SK-N-SH (cell line): ENCODE results near the gene ANKRD39. TPM values are rescaled to one million over a fixed set of nuclear protein-coding genes. Genes with fewer than 3 reads are reported as not detected.

Experiments
- CTCF ChIA-PET: fragments of 300-600, 350-600 bp; formaldehyde crosslinking; extraction: SDS; loops from one replicate; lab custom pipeline; 2021; lab: Yijun Ruan, JAX
- POLR2A ChIA-PET: fragments of 350-600 bp; sonication (Branson Sonifier 250); formaldehyde crosslinking; extraction: SDS; loops from one replicate; lab custom pipeline; 2020; ENCODE audit warnings: antibody characterized with exemption, inconsistent platforms; lab: Yijun Ruan, JAX
- DNase-seq: peaks from one replicate; pipeline ENCODE4 v3.0.0; 2012
- H2AFZ ChIP-seq: fragments of 200-600 bp; sonication (generic); 2 replicates; pipeline ENCODE4 v1.8.1; 2016; ENCODE audit warnings: antibody characterized with exemption, mild to moderate bottlenecking, low read depth
- H3F3A ChIP-seq: fragments of 200-600 bp; sonication (generic); replicated peaks from 2 replicates; pipeline ENCODE3; 2016; ENCODE audit warnings: antibody characterized with exemption, mild to moderate bottlenecking; ENCODE audit not compliant: insufficient read depth
- H3K27ac ChIP-seq, 2 experiments: fragments of 200-500 bp in 1 of 2; fragments of 200-600 bp in 1 of 2; sonication (Bioruptor generic) in 1 of 2; sonication (generic), shearing (Covaris generic) in 1 of 2; 2 replicates each; pipeline versions ENCODE4 v1.5.1 to v1.6.1; 2014 to 2016; ENCODE audit warnings: low read depth in 2 of 2, inconsistent platforms in 1 of 2, low read length in 1 of 2, mild to moderate bottlenecking in 1 of 2, mixed read lengths in 1 of 2
- H3K27me3 ChIP-seq: fragments of 200-600 bp; sonication (generic), shearing (Covaris generic); 2 replicates; pipeline ENCODE4 v1.6.1; 2016; ENCODE audit warnings: mixed run types; ENCODE audit not compliant: insufficient read depth
- H3K36me3 ChIP-seq, 2 experiments: fragments of 200-500 bp in 1 of 2; fragments of 200-600 bp in 1 of 2; sonication (Bioruptor generic) in 1 of 2; sonication (generic) in 1 of 2; replicated peaks in 1 of 2; 2 replicates each; pipeline versions ENCODE3 to v1.5.1; 2014 to 2016; ENCODE audit warnings: low read length in 1 of 2, mild to moderate bottlenecking in 1 of 2; ENCODE audit not compliant: insufficient read depth in 2 of 2, control insufficient read depth in 1 of 2
- H3K4me1 ChIP-seq, 2 experiments: fragments of 200-500 bp in 1 of 2; fragments of 200-600 bp in 1 of 2; sonication (Bioruptor generic) in 1 of 2; sonication (generic), shearing (Covaris generic) in 1 of 2; 2 replicates each; pipeline versions ENCODE4 v1.5.1 to v1.6.1; 2014 to 2016; ENCODE audit warnings: low read depth in 1 of 2, low read length in 1 of 2, mixed run types in 1 of 2; ENCODE audit not compliant: insufficient read depth in 2 of 2, control insufficient read depth in 1 of 2
- H3K4me2 ChIP-seq: fragments of 200-600 bp; sonication (generic), shearing (Covaris generic); 2 replicates; pipeline ENCODE4 v1.6.1; 2017; ENCODE audit warnings: mixed run types
- H3K4me3 ChIP-seq, 2 experiments: fragments of 200-500 bp in 1 of 2; fragments of 200-600 bp in 1 of 2; sonication (Bioruptor generic) in 1 of 2; sonication (generic), shearing (Covaris generic) in 1 of 2; 2 replicates each; pipeline versions ENCODE4 v1.5.1 to v1.8.1; 2014 to 2016; ENCODE audit warnings: low read depth in 2 of 2, inconsistent platforms in 1 of 2, low read length in 1 of 2, mild to moderate bottlenecking in 1 of 2, mixed read lengths in 1 of 2, moderate library complexity in 1 of 2
- H3K79me2 ChIP-seq: fragments of 200-600 bp; sonication (generic); 2 replicates; pipeline ENCODE4 v1.8.1; 2017; ENCODE audit warnings: mild to moderate bottlenecking; ENCODE audit not compliant: insufficient read depth
- H3K9ac ChIP-seq: fragments of 200-600 bp; sonication (generic); 2 replicates; pipeline ENCODE4 v1.6.1; 2017; ENCODE audit warnings: mixed run types
- H3K9me2 ChIP-seq: fragments of 200-600 bp; sonication (generic); 2 replicates; pipeline ENCODE4 v1.6.1; 2017; ENCODE audit warnings: mixed run types
- H3K9me3 ChIP-seq: fragments of 200-600 bp; sonication (generic); 2 replicates; pipeline ENCODE4 v1.6.1; 2017; ENCODE audit warnings: mixed run types, mild to moderate bottlenecking, moderate library complexity
- H4K20me1 ChIP-seq: fragments of 200-600 bp; sonication (generic); 2 replicates; pipeline ENCODE4 v1.6.1; 2017; ENCODE audit warnings: mild to moderate bottlenecking, mixed run types; ENCODE audit not compliant: insufficient read depth
- CTCF ChIP-seq: fragments of 200-600 bp; sonication (generic); IDR thresholded peaks from 2 replicates; pipeline ENCODE4 v1.6.1; 2017; ENCODE audit warnings: antibody characterized with exemption, mild to moderate bottlenecking, moderate library complexity
- ELF1 ChIP-seq: IDR thresholded peaks from 2 replicates; pipeline ENCODE4 v1.4.0; 2012
- EP300 ChIP-seq, 2 experiments: IDR thresholded peaks; 2 replicates each; pipeline versions ENCODE4 v1.4.0 to v1.6.1; 2012; ENCODE audit warnings: borderline replicate concordance in 1 of 2, low read depth in 1 of 2, low read length in 1 of 2
- EZH2phosphoT487 ChIP-seq: fragments of 200-600 bp; sonication (generic); IDR thresholded peaks from 2 replicates; pipeline ENCODE4 v1.6.1; 2017; ENCODE audit warnings: low read depth, mixed run types, mild to moderate bottlenecking, antibody characterized with exemption, moderate library complexity, borderline replicate concordance
- GABPA ChIP-seq: IDR thresholded peaks from 2 replicates; pipeline ENCODE4 v1.4.0; 2012; ENCODE audit warnings: low read depth, mild to moderate bottlenecking
- JUND ChIP-seq: IDR thresholded peaks from 2 replicates; pipeline ENCODE4 v1.4.0; 2012
- MAX ChIP-seq: IDR thresholded peaks from 2 replicates; pipeline ENCODE4 v1.4.0; 2012; ENCODE audit warnings: low read depth
- RFX5 ChIP-seq: IDR thresholded peaks from 2 replicates; pipeline ENCODE4 v1.6.1; 2012; ENCODE audit warnings: mild to moderate bottlenecking, improper control_type of control experiment, low read length
- RXRA ChIP-seq: IDR thresholded peaks from 2 replicates; pipeline ENCODE4 v1.4.0; 2012; ENCODE audit warnings: low read depth, mild to moderate bottlenecking, borderline replicate concordance
- TAF1 ChIP-seq: IDR thresholded peaks from 2 replicates; pipeline ENCODE4 v1.6.1; 2012; ENCODE audit warnings: low read depth, mild to moderate bottlenecking, low read length, moderate library complexity, borderline replicate concordance
- WGBS: methylation state at CpG from one replicate; pipeline ENCODE4 v1.1.6; 2017; ENCODE audit warnings: low lambda C conversion rate; 5-methylcytosine and 5-hydroxymethylcytosine counted together
- polyA plus RNA-seq, 3 experiments: library from polyadenylated mRNA; depleted of rRNA; stranded (reverse); fragments of >200 nt; gene quantifications; 2 replicates each; pipeline ENCODE4 v1.2.3, GENCODE V29; 2012

Gene ANKRD39
- polyA plus RNA-seq, 1 of the 3 experiments (the other 2 are of a cell fraction) = 11.8 TPM

DNA sequence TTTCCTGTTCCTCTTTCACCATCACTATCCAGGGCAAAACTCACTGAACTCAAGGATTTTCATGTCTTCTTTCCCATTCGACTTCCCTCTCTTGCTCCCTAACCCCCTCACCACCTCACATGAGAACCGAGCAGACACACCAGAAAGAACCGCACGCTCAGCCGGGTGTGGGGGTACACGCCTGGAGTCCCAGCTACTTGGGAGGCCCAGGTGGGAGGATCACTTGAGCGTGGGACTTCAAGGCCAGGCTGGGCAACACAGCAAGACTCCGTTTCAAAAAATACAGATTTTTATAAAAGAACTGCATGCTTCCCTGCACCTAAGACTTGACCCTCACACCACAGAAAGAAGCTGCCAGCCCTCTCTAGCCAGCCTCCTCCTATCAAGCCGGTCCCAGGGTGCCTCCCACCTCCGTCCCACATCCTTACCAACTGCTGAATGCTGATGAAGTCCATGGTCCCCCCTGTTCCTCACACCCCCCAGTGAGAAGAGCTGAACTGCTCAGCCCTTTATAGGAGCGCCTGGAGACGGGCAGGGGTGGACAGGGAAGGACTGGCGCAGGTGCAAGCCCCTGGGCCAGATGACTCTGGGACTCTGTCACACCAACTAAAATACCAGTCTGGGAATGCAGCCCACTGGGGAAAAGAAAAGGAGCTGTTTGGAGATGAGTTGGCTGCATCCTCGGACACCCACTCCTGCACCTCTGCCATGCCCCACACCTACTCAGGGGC lies 14.1 kb downstream of the ANKRD39 start, which contains the start of gene ANKRD23 (continued):
- TF ChIP-seq RXRA = no peak
- no peak for TF ChIP-seq MAX
- no peak for TF ChIP-seq TAF1
- no peak for TF ChIP-seq EP300 (IDR thresholded peaks at IDR 0.05; ENCODE audit: borderline replicate concordance in 1 of 2, low read depth in 1 of 2, low read length in 1 of 2)
- TF ChIP-seq EZH2phosphoT487 = no peak
- no peak for TF ChIP-seq CTCF
- TF ChIP-seq, all 33 proteins: peak for 0

- Histone ChIP-seq H3K4me3 (no peak overlapping the region), H3K9me2 (no peaks in the 10 kb centered on the region), H3K4me1 (peaks cover 0 to 7% of the 10 kb centered on the region in 2 experiments; a peak in 1 of 4 replicates), H3K79me2 (no peaks in the 10 kb centered on the region), H3F3A (no peaks in the 10 kb centered on the region), H3K27ac (no peak overlapping the region), H3K36me3 (peaks cover 0 to 6% of the 10 kb centered on the region in 2 experiments), H3K27me3 (no peaks in the 10 kb centered on the region), H4K20me1 (no peaks in the 10 kb centered on the region), H3K4me2 (no peak overlapping the region), H3K9me3 (no peaks in the 10 kb centered on the region), H3K9ac (no peak overlapping the region), H2AFZ (no peak overlapping the region)
- TF ChIP-seq GABPA (no peak), EZH2phosphoT487 (no peak)
- no peak for DNase-seq
- POLR2A ChIA-PET = interaction anchor here (0.7 to 2.0 kb wide), 3 partner anchors 10 to 25 kb away, joined by 3 to 6 read pairs (median 5); partner anchors contain the start of gene ANKRD39
- 88% methylated on average over 6 of the region's 7 CpGs for WGBS
- CTCF ChIA-PET = interaction anchor here (0.8 to 4.3 kb wide), 5 partner anchors 9 to 270 kb away, joined by 3 to 24 read pairs (median 3); partner anchors contain the start of genes ANKRD36 and ANKRD39
These were observed 15.2 kb downstream of the ANKRD39 start for GRCh38 chr2:96842600-96842999.

- no peak for TF ChIP-seq JUND
- TF ChIP-seq RFX5 = no peak
- no peak for TF ChIP-seq EP300 (IDR thresholded peaks at IDR 0.05; ENCODE audit: borderline replicate concordance in 1 of 2, low read depth in 1 of 2, low read length in 1 of 2)
- no peak for TF ChIP-seq ELF1
- TF ChIP-seq RXRA = no peak
- TF ChIP-seq, all 33 proteins: peak for 0
- 93% methylated on average over 16 of the region's 16 CpGs for WGBS
- Histone ChIP-seq H3K4me3 (no peak overlapping the region), H3K9me2 (no peaks in the 10 kb centered on the region), H2AFZ (no peak overlapping the region), H3K4me2 (no peak overlapping the region), H3K36me3 (peaks cover 0 to 11% of the 10 kb centered on the region in 2 experiments), H3K9ac (no peak overlapping the region), H3K79me2 (no peaks in the 10 kb centered on the region), H4K20me1 (no peaks in the 10 kb centered on the region), H3F3A (no peaks in the 10 kb centered on the region), H3K27me3 (no peaks in the 10 kb centered on the region), H3K4me1 (peaks cover 0 to 7% of the 10 kb centered on the region in 2 experiments; a peak in 1 of 4 replicates), H3K9me3 (no peaks in the 10 kb centered on the region), H3K27ac (no peak overlapping the region)
- ChIA-PET POLR2A (interaction anchor here (0.7 to 2.0 kb wide), 2 partner anchors 10 to 15 kb away, joined by 3 to 6 read pairs; partner anchors contain the start of gene ANKRD39), CTCF (interaction anchor here (1.0 to 4.3 kb wide), 3 partner anchors 16 to 271 kb away, joined by 3 to 24 read pairs (median 3); partner anchors contain the start of genes ANKRD36 and ANKRD39)
- DNase-seq = no peak
These were observed 15.9 kb downstream of the ANKRD39 start for GRCh38 chr2:96841701-96842495.
